DMS53 treated with DMSO at 0.1 percent for 48 hours (cell line): ENCODE data around the gene CRELD2.

Experiments
- DNase-seq: peaks from one replicate; lab custom pipeline; 2025; ENCODE audit not compliant: unreplicated experiment; lab: John Stamatoyannopoulos, UW

CRELD2 gene

GRCh38 chr22:49887064-49887451, 31.4 kb upstream of the CRELD2 start:
- no peak for DNase-seq

- DNase-seq, result no peak
These were observed 30.7 kb upstream of the CRELD2 start for GRCh38 chr22:49887702-49888101.

- no peak for DNase-seq
These were observed 29.4 kb upstream of the CRELD2 start for GRCh38 chr22:49889071-49889470.

GRCh38 chr22:49892226-49892899, 26.1 kb upstream of the CRELD2 start:
- no peak for DNase-seq

- no peak for DNase-seq
These were observed 25.4 kb upstream of the CRELD2 start for GRCh38 chr22:49893025-49893424.

- DNase-seq, result no peak
These were observed 23.9 kb upstream of the CRELD2 start for GRCh38 chr22:49894322-49895054.

- DNase-seq, result no peak
These were observed 22.2 kb upstream of the CRELD2 start for GRCh38 chr22:49896201-49896600.

- DNase-seq, result no peak
These were observed 21.3 kb upstream of the CRELD2 start for GRCh38 chr22:49897015-49897684.

- no peak for DNase-seq
These were observed 18.9 kb upstream of the CRELD2 start for GRCh38 chr22:49899530-49899929.

GRCh38 chr22:49900441-49901230, 17.8 kb upstream of the CRELD2 start:
- no peak for DNase-seq

GRCh38 chr22:49901457-49901856, 17.0 kb upstream of the CRELD2 start:
- no peak for DNase-seq

- no peak for DNase-seq
These were observed 15.0 kb upstream of the CRELD2 start for GRCh38 chr22:49903322-49904039.

- DNase-seq, result no peak
These were observed 14.4 kb upstream of the CRELD2 start for GRCh38 chr22:49904040-49904369.

- no peak for DNase-seq
These were observed 13.0 kb upstream of the CRELD2 start for GRCh38 chr22:49905465-49905864.

GRCh38 chr22:49906071-49906798, 12.2 kb upstream of the CRELD2 start:
- no peak for DNase-seq

GRCh38 chr22:49906799-49907290, 11.6 kb upstream of the CRELD2 start:
- DNase-seq, result no peak

GRCh38 chr22:49907807-49908206, 10.6 kb upstream of the CRELD2 start:
- no peak for DNase-seq

- DNase-seq, result no peak
These were observed 8.8 kb upstream of the CRELD2 start for GRCh38 chr22:49909476-49910205.
